Measurements from ENCODE around the gene EHBP1.

GRCh38 chr2:62971936-62972335 lies 266.4 kb downstream of the EHBP1 start:
- TF ChIP-seq EZH2phosphoT487 (IDR thresholded peaks at IDR 0.05; ENCODE audit: borderline replicate concordance, low read depth) (no peak), EP300 (IDR thresholded peaks at IDR 0.05; ENCODE audit: borderline replicate concordance in 1 of 2, low read depth in 1 of 2, low read length in 1 of 2) (no peak), SMC3 (IDR thresholded peaks at IDR 0.05; ENCODE audit: low read depth, low read length) (no peak), RXRA (IDR thresholded peaks at IDR 0.05; ENCODE audit: borderline replicate concordance, low read depth) (no peak), CHD2 (IDR thresholded peaks at IDR 0.05; ENCODE audit: low read length, partially characterized antibody) (no peak), TAF1 (IDR thresholded peaks at IDR 0.05; ENCODE audit: borderline replicate concordance, low read depth, low read length) (no peak), REST (IDR thresholded peaks at IDR 0.05; ENCODE audit: low read depth, low read length) (no peak), RAD21 (IDR thresholded peaks at IDR 0.05; ENCODE audit: low read length) (no peak), RFX5 (IDR thresholded peaks at IDR 0.05; ENCODE audit: low read length) (no peak), SIN3A (IDR thresholded peaks at IDR 0.05; ENCODE audit: borderline replicate concordance, low read depth, low read length) (no peak), GATA2 (CRISPR knock-in tag; IDR thresholded peaks at IDR 0.05) (no peak), MAX (IDR thresholded peaks at IDR 0.05; ENCODE audit: low read depth) (no peak)
- TF ChIP-seq, protein P1, sequence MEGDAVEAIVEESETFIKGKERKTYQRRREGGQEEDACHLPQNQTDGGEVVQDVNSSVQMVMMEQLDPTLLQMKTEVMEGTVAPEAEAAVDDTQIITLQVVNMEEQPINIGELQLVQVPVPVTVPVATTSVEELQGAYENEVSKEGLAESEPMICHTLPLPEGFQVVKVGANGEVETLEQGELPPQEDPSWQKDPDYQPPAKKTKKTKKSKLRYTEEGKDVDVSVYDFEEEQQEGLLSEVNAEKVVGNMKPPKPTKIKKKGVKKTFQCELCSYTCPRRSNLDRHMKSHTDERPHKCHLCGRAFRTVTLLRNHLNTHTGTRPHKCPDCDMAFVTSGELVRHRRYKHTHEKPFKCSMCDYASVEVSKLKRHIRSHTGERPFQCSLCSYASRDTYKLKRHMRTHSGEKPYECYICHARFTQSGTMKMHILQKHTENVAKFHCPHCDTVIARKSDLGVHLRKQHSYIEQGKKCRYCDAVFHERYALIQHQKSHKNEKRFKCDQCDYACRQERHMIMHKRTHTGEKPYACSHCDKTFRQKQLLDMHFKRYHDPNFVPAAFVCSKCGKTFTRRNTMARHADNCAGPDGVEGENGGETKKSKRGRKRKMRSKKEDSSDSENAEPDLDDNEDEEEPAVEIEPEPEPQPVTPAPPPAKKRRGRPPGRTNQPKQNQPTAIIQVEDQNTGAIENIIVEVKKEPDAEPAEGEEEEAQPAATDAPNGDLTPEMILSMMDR (IDR thresholded peaks at IDR 0.05): no peak
- TF ChIP-seq, protein P2, sequence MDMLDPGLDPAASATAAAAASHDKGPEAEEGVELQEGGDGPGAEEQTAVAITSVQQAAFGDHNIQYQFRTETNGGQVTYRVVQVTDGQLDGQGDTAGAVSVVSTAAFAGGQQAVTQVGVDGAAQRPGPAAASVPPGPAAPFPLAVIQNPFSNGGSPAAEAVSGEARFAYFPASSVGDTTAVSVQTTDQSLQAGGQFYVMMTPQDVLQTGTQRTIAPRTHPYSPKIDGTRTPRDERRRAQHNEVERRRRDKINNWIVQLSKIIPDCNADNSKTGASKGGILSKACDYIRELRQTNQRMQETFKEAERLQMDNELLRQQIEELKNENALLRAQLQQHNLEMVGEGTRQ (IDR thresholded peaks at IDR 0.05; ENCODE audit: borderline replicate concordance, low read depth, low read length): no peak
